HG03066 (cell line): ENCODE measurements around the gene LMAN2.
"Not testable (repeated sequence)": the region's sequence is repeated elsewhere in the genome, so short reads cannot be mapped to it uniquely, and the experiment has no call there.

Experiments
- ATAC-seq: cut with Tn5 transposase; IDR thresholded peaks from one replicate; pipeline ENCODE4 v1.9.1; 2021; ENCODE audit warnings: low read depth; ENCODE audit not compliant: unreplicated experiment

LMAN2 gene

GRCh38 chr5:177353093-177353492 lies 1.6 kb upstream of the LMAN2 start:
- ATAC-seq: no peak

DNA sequence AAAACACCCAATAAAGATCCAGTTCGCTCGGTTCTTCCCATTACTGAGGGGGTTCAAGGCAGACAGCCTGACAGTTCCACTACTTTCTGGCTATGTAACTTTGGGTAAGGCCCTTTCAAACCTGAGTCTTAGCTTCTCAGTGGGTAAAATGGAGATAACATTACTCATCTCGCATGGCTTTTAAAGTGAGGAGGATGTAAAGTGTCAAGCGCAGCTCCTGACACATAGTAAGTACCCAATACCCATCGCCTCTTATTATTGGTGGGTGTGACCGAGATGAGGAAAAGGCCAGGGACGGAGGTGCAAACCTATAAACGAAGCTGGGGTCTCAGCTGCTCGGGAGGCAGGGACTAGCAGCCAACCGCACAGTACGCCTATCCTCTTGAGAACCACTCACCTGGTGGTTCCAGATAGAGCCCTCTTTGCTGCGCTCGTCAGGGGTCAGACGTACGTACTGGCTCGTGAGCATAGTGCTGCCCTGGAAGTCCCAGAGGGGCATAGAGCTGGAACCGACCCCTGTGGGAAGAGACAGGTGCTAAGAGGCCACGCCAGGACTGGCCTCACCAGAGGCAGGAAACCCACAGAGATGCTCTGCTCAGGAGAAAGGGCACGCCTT lies 584 bp downstream of the LMAN2 start:
- ATAC-seq: no peak

DNA sequence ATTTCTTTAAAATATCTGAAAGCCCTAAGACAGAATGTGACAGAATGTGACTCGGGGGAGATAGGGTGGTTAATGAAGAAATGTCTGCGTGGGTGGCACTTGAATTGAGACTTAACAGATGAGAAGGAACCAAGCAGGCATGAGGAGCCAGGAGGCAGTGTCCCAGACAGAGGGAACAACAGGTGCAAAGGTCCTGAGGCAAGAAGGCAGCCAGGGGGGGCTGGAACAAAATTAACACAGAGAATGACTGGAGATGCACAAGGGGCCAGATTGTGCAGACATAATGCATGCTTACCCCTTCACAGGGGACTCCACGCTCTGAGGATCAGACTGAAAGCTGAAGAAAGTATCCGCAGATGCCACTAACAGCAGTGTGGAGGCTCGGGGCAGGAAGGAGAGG lies 1.7 kb downstream of the LMAN2 start:
- no peak for ATAC-seq

DNA sequence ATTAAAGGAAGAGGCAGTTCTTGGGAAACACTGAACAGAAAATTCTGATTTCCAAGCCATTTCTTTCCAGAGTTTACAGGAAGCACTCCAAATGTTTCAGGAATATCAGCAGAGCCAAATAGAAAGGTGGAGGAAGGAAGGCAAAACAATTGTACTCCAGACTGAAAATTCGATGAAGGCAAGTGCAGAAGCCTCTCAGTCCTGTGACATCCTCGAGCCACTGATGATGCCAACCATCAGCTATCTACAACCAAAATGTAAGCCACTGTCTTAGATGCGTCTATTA lies 2.2 kb downstream of the LMAN2 start:
- ATAC-seq: no peak

DNA sequence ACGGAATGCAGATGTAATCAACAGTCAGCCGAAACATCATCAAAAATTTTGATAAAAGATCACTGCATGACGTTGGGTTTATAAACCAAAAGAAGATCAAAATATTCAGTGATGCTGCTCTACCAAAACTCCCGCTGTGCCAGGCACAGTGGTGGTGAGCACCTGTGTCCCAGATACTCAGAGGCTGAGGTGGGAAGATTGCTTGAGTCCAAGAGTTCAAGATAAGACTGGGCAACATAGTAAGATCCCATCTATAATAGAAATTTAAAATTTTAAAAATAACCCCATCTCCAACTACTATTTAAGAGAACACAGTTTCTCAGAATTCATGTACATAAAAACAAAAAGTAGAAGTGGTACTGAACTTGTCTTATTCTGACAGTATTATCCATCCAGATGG lies 3.8 kb downstream of the LMAN2 start:
- no peak for ATAC-seq

GRCh38 chr5:177346820-177347219 lies 4.6 kb downstream of the LMAN2 start:
- no peak for ATAC-seq

GRCh38 chr5:177344891-177345290 lies 6.6 kb downstream of the LMAN2 start:
- ATAC-seq: no peak

GRCh38 chr5:177343777-177344176 lies 7.7 kb downstream of the LMAN2 start:
- ATAC-seq: no peak

DNA sequence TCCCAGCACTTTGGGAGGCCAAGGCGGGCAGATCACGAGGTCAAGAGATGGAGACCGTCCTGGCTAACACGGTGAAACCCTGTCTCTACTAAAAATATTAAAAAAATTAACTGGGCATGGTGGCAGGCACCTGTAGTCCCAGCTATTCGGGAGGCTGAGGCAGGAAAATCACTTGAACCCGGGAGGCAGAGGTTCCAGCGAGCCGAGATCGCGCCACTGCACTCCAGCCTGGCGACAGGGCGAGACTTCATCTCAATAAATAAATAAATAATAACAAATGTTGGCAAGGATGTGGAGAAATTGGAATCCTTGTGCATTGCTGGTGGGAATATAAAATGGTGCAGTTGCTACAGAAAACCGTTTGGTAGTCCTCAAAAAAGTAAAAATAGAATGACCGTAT lies 8.5 kb downstream of the LMAN2 start:
- not testable (repeated sequence) for ATAC-seq

DNA sequence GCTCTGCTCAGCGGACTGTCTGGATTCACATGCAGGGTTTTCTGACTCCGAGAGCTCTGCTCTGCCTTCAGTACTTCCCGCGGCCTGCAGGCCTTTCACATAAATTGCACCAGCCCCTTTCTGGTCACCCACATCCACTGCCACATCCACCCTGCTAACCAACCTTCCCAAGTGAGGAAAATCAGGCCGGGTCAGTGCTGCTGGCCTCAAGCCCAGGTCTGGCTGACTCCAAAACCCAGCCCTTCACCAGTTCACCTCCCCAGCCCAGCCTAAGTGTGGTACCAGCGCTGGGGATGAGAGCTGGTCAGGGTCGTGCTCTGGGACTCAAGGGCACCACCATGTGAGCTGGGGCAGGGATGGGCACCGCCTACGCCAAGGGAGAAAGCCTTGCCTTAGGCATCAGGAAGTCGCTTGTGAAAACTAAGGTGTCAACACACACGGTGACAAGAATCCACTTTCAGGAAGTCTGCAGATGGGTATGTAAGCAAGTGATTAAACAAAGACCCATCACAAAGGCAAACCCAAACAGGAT lies 12.3 kb downstream of the LMAN2 start:
- no peak for ATAC-seq

DNA sequence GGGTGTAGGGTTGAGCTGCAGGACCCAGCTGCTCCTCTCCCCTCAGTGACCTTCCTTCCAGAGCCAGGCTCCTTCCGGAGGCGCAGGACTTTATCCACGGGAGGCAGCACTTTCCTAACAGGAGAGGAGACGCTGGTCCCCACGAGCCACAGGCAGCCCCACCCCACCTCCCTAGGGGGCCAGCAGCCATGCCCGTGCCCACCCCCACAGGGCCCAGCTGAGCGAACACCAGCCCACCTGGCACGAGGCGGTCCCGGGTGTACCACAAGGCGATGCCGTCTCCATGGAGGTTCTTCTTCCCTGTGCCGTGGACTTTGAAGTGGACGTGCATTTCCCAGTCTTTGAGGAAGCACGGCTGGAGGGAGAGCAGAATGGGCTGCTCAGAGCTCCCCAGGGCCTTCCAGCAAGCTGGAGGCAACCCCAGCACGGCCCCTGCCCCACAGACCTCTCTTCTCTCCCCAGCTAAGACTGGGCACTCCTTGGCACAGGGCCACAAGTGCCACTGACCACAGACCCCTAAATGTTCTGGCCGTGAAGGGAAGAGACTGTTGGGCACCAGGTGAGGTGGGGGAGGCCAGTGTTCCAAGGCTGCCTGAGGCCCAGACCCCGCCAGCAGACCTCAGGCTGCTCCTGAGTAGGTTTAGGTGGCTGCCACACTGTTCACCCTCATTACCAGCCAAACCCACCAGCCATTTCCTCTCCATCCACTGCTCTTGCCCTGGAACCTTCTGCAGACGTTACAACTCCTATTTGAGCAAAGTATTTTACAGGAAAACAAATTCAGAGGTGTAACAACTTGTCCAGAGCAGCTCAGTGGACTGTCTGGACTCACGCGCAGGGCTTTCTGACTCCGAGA lies 13.0 kb downstream of the LMAN2 start:
- no peak for ATAC-seq

DNA sequence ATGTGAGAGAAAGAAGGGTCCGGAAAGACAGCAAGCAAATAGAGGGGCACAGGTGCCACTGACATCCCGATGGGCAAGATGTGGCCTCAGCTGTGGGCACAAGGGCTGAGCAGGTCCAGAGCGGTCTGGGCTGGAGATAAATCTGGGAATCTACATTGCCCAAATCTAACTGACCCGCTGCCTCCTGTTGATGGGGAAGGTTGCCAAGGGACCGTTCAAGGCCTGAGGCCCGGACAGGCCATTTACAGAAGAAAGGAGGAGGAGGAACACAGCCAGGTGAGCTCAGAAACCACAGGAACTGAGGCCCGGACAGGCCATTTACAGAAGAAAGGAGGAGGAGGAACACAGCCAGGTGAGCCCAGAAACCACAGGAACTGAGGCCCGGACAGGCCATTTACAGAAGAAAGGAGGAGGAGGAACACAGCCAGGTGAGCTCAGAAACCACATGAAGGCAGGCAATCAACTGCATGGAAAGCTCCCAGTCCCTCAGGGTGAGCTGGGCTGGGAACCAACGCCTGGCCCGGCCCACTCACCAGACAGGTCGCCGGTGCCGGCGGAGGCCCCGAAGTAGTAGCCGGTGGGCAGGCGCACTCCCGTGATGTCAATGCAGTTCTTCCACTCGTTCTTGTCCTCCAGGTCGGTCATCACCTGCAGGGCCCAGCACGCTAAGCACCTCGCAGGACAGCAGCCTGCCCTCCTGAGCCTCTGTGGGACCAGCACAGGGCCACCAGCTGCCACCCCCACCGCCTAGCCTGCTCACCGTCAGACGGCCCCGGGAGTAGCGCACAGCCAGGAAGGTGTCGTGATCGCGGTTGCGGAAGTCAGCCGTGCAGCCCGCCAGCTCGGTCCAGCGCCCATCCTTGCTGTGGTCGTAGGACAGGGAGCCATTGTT lies 14.6 kb downstream of the LMAN2 start:
- ATAC-seq: no peak

DNA sequence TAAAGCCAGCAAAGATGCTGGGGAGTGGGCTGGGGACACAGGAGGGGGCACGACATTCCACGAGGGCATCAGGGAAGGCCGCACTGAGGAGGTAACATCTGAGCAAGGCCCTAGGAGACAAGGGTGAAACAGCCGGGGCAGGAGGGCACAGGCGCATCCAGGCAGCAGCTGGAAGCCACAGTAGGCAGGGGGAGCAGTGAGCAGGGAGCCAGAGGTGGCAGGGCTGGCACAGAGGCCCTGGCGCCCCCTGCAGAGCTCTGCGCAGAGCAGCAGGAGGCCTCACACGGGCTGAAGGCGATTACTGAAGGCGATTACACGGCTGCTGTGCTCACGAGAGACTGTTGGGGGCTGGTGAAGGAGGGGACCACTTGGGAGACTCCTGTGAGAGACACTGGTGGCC lies 15.4 kb downstream of the LMAN2 start:
- no peak for ATAC-seq

DNA sequence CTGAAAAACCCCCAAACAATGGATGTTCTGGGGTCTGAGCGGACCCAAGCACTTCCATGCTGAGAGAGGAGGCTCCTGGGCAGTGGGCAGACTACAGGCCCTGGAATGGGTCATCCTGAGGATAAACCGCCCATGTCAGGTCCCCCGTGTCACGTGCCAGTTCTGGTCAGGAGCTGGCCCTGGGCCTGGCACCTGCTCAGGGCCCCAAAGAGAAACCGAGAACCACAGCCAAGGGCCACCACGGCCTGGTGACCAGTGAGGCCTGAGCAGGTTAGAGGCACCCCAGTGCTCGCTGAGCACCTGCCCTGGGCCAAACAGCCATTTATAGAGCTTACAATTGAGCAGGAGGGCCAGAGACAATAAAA lies 15.8 kb downstream of the LMAN2 start:
- ATAC-seq: no peak

DNA sequence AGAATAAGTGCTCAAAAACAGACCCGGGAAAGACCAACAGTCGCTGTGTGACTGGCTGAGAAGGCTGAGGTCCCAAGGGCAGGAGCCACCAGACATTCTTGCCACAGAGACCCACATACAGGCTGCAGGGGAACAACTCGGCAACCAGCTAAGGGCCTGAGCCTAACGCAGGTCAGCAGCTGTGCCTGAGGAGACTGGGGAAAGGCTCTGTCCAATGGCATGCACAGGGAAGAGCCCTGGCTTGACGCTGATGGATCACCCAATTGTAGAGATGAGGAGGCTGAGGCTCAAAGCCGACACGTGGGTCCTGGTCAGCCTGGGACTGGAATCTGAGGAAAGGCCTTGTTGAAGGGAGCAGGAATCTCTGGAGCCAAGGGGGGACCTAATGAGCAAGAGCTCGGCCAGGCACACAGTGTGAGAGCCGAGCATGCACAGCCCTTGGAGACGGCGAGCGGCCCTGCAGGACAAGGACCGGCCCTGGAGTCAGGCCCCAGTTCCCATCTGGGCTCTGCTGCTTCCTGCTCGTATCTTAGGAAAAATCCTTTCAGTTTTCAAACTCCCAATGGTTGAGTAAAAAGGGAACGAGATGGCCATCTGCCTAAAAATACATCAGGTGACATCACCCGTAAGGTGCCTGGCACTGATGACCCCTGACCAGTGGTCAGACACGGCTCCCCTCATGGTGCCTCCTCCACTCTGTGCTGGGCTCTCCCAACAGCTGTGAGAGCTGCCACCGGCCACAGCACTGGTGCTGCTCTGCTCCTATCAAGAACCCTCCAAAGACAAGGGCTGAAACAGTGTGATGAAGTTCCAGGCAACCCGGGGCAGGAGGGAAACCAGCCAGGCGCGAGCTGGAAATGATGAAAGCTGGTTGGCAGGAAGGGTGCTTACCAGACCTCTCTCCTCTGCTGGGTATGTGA lies 16.4 kb downstream of the LMAN2 start:
- no peak for ATAC-seq

DNA sequence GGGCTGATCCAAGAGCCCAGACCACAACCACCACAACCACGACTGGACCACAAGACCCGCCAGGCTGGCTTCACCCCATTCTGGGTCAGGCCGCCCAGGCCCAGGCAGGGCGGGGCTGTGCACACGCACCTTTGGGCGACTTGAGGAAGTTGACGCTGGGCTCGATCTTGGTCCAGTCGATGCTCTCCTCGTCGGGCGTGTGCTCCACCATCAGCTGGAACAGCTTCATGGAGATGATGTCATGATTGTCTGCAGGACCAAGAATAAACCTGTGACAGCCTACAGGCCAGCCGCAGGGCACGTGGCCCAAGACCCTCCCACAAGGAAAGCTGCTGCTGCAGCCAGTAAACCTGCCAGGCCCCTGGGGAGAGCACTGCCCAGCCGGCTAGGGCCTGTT lies 17.3 kb downstream of the LMAN2 start:
- no peak for ATAC-seq

- no peak for ATAC-seq
Observed at GRCh38 chr5:177333420-177334154, 17.9 kb downstream of the LMAN2 start.

DNA sequence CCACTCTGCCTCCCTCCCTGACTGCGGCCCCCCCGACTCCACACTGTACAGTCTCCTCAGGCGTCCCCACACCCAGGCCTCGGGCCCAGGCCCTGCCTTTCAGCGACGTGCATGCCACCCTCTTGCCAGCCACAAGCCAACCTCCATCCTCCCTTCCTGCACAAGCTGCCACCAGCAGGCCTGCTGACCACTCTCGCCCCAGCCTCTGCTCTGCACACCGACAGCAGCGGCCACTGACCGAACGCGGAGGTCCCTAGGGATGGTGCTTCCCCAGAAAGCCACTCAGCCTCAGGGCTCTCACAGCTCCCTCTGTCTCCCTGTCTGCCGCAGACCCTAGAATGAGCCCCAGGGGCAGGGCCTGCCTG lies 18.6 kb downstream of the LMAN2 start:
- ATAC-seq: no peak

- ATAC-seq: no peak
Observed at GRCh38 chr5:177332031-177332895, 19.2 kb downstream of the LMAN2 start.
